HCT116 (cell line): Measurements from ENCODE around the gene LELP1.

Source experiments
- ELF1 ChIP-seq: IDR thresholded peaks from 2 replicates; pipeline ENCODE4 v1.6.1; 2012; ENCODE audit warnings: low read depth, borderline replicate concordance
- EZH2 ChIP-seq: fragments of 200-600 bp; sonication (generic); IDR thresholded peaks from 2 replicates; pipeline ENCODE4 v1.6.1; 2017; ENCODE audit warnings: antibody characterized with exemption, mixed run types
- EZH2phosphoT487 ChIP-seq: fragments of 200-600 bp; IDR thresholded peaks from 2 replicates; pipeline ENCODE4 v1.6.1; 2018; ENCODE audit warnings: antibody characterized with exemption, borderline replicate concordance
- JUND ChIP-seq: IDR thresholded peaks from 2 replicates; pipeline ENCODE4 v1.6.1; 2012
- POLR2A ChIP-seq: IDR thresholded peaks from 2 replicates; pipeline ENCODE4 v1.7.0; 2011; ENCODE audit warnings: borderline replicate concordance; ENCODE audit not compliant: insufficient read depth, insufficient read length; ENCODE audit errors: extremely low read depth
- POLR2AphosphoS5 ChIP-seq: IDR thresholded peaks from 2 replicates; pipeline ENCODE4 v1.6.1; 2011; ENCODE audit warnings: mild to moderate bottlenecking, low read depth, low read length, moderate library complexity
- RAD21 ChIP-seq: IDR thresholded peaks from 2 replicates; pipeline ENCODE4 v1.6.1; 2012; ENCODE audit warnings: low read depth, mild to moderate bottlenecking
- SIN3A ChIP-seq: IDR thresholded peaks from 2 replicates; pipeline ENCODE4 v1.6.1; 2012; ENCODE audit warnings: low read depth
- SP1 ChIP-seq: IDR thresholded peaks from 2 replicates; pipeline ENCODE4 v1.6.1; 2012; ENCODE audit warnings: low read depth
- TCF7L2 ChIP-seq: IDR thresholded peaks from 2 replicates; pipeline ENCODE4 v1.7.0; 2011; ENCODE audit warnings: borderline replicate concordance, inconsistent platforms; ENCODE audit not compliant: insufficient read depth, insufficient read length; ENCODE audit errors: extremely low read depth
- TF ChIP-seq, protein P1 (sequence below), 3 experiments: fragments of 200-600 bp in 1 of 3; sonication (generic) in 1 of 3; IDR thresholded peaks in 2 of 3; conservative IDR thresholded peaks in 1 of 3; 2 replicates each; pipeline ENCODE4 v1.5.1; 2012 to 2017; ENCODE audit warnings: low read depth in 2 of 3, low read length in 2 of 3, antibody characterized with exemption in 1 of 3, borderline replicate concordance in 1 of 3, control low read depth in 1 of 3, mild to moderate bottlenecking in 1 of 3, mixed read lengths in 1 of 3, mixed run types in 1 of 3, moderate library complexity in 1 of 3; ENCODE audit not compliant: insufficient read depth in 1 of 3
- TF ChIP-seq, protein P2 (sequence below): IDR thresholded peaks from 2 replicates; pipeline ENCODE4 v1.6.1; 2012
- TF ChIP-seq, protein P3 (sequence below): IDR thresholded peaks from 2 replicates; pipeline ENCODE4 v1.6.1; 2012; ENCODE audit warnings: low read depth

DNA sequence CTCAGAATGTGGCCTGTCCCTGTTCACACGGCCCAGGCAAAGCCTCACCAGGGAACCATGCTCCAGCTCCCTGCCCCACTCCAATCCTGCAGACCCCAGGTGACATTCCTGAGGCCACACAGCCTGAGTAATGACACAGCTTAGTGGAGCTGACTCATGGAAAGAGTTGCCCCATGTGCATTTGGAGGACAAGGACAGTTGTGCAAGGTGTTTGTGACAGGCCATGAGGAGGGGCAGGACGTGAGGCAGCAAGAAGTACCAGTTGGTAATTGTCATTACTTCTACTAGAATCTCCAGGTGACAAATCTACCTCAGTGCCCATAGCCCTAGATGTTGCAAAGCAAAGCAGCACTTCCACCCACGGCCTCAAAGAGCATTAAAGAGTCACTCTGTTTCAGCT lies 29.3 kb downstream of the LELP1 start:
- TF ChIP-seq, protein P1, sequence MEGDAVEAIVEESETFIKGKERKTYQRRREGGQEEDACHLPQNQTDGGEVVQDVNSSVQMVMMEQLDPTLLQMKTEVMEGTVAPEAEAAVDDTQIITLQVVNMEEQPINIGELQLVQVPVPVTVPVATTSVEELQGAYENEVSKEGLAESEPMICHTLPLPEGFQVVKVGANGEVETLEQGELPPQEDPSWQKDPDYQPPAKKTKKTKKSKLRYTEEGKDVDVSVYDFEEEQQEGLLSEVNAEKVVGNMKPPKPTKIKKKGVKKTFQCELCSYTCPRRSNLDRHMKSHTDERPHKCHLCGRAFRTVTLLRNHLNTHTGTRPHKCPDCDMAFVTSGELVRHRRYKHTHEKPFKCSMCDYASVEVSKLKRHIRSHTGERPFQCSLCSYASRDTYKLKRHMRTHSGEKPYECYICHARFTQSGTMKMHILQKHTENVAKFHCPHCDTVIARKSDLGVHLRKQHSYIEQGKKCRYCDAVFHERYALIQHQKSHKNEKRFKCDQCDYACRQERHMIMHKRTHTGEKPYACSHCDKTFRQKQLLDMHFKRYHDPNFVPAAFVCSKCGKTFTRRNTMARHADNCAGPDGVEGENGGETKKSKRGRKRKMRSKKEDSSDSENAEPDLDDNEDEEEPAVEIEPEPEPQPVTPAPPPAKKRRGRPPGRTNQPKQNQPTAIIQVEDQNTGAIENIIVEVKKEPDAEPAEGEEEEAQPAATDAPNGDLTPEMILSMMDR (IDR thresholded peaks at IDR 0.05 in 2 of 3, conservative IDR thresholded peaks at IDR 0.05 in 1 of 3; ENCODE audit: borderline replicate concordance in 1 of 3, insufficient read depth in 1 of 3, low read depth in 2 of 3, low read length in 2 of 3), result no peak
- TF ChIP-seq RAD21, result no peak
- TF ChIP-seq, protein P2, sequence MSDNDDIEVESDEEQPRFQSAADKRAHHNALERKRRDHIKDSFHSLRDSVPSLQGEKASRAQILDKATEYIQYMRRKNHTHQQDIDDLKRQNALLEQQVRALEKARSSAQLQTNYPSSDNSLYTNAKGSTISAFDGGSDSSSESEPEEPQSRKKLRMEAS, result no peak
- TF ChIP-seq POLR2A, result no peak
- no peak for TF ChIP-seq JUND
- TF ChIP-seq SP1, result no peak
- no peak for TF ChIP-seq TCF7L2
- no peak for TF ChIP-seq POLR2AphosphoS5
- no peak for TF ChIP-seq EZH2
- TF ChIP-seq, protein P3, sequence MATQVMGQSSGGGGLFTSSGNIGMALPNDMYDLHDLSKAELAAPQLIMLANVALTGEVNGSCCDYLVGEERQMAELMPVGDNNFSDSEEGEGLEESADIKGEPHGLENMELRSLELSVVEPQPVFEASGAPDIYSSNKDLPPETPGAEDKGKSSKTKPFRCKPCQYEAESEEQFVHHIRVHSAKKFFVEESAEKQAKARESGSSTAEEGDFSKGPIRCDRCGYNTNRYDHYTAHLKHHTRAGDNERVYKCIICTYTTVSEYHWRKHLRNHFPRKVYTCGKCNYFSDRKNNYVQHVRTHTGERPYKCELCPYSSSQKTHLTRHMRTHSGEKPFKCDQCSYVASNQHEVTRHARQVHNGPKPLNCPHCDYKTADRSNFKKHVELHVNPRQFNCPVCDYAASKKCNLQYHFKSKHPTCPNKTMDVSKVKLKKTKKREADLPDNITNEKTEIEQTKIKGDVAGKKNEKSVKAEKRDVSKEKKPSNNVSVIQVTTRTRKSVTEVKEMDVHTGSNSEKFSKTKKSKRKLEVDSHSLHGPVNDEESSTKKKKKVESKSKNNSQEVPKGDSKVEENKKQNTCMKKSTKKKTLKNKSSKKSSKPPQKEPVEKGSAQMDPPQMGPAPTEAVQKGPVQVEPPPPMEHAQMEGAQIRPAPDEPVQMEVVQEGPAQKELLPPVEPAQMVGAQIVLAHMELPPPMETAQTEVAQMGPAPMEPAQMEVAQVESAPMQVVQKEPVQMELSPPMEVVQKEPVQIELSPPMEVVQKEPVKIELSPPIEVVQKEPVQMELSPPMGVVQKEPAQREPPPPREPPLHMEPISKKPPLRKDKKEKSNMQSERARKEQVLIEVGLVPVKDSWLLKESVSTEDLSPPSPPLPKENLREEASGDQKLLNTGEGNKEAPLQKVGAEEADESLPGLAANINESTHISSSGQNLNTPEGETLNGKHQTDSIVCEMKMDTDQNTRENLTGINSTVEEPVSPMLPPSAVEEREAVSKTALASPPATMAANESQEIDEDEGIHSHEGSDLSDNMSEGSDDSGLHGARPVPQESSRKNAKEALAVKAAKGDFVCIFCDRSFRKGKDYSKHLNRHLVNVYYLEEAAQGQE, result no peak
- TF ChIP-seq SIN3A, result no peak
- TF ChIP-seq EZH2phosphoT487, result no peak
- no peak for TF ChIP-seq ELF1
